Hypothalamus (tissue), 51 donors: ENCODE results near the gene BCCIP.
A peak's percentile ranks its signal among the peaks of the same experiment; 100 is the strongest.

Source experiments
- DNase-seq, 51 donors: peaks; one replicate each; lab custom pipeline; 2025; lab: John Stamatoyannopoulos, UW

Gene BCCIP

DNA sequence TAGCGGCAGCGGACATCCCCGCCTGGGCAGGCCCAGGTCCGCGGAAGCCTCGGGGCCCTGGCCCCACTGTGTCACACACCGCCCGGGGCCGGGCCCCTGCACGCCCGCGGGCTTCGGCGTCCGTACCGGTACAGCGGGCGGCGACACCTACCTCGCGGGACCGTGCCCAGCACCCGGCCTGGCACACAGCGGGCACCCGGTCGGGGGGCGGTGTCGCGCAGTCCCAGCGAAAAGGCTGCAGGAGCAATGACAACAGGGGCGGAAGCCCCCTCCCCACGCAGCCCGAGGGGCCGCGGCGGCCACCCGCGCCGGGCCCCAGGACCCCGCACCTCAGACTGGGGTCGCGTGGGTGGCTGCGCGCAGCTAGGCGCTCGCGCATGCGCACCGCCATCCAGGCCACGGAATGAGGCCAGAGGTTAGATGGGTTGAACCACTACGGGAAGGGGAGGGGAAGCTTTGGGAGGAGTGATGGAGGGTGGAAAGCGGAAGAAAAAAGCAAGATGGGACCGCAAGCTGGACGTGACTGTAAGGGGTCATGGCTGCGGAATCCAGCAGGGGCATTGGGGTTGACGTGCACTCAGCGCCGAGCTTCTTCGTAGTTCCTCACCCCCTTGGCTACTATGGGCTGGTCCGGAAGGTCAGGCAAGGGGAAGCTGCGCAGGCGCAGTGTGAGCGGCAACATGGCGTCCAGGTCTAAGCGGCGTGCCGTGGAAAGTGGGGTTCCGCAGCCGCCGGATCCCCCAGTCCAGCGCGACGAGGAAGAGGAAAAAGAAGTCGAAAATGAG lies at the start of gene BCCIP, which contains the start of gene UROS:
BCCIP (plus strand) TSS at position 669 of the 785 bp plus-strand sequence; CDS start at position 681, 12 bp downstream.
UROS (minus strand) TSS at position 381 of the 785 bp plus-strand sequence. CDS start 6,759 bp downstream, outside the sequence.
- DNase-seq = peak; percentile 57 to 99 (median 85)

DNA sequence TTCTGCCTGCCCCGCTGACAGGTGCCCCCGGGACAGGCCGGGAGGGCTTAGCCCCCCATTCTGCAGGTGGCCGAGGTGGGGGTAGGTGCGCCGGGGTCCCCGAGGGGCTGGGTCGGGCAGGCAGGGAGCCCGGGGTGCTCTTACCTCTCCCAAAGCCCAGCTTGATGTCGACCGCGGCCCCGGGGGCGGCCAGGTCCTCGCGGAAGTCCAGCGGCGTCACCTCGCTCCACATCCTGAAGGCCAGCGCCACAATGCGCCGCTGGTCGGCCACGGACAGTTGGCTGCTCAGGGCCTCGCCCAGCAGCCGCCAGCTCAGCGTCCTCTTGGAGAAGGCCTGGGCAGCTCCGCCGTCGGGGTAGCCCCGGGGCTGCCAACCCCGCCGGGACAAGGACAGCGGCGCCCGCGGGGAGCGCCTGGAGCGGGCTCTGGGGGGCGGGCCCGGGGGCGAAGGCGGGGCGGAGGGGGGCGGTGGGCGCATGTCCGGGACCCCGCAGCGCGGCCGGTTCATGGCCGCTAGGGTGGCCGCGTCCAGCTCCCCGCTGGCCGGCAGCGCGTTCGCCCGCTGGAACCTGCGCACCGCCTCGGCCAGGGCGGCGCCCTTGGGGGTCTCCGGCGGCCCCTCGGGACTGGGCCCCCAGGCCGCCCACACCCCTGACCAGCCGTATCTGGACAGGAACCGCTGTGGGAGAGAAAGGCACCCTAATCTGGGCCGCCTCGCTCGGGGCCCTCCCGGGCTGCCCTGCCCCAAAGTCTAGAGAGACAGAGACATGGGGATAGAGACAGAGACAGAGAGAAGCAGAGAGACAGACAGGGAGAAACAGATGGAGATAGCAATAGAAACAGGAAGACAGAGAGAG lies 49.4 kb upstream of the BCCIP start:
- DNase-seq = no peak

DNA sequence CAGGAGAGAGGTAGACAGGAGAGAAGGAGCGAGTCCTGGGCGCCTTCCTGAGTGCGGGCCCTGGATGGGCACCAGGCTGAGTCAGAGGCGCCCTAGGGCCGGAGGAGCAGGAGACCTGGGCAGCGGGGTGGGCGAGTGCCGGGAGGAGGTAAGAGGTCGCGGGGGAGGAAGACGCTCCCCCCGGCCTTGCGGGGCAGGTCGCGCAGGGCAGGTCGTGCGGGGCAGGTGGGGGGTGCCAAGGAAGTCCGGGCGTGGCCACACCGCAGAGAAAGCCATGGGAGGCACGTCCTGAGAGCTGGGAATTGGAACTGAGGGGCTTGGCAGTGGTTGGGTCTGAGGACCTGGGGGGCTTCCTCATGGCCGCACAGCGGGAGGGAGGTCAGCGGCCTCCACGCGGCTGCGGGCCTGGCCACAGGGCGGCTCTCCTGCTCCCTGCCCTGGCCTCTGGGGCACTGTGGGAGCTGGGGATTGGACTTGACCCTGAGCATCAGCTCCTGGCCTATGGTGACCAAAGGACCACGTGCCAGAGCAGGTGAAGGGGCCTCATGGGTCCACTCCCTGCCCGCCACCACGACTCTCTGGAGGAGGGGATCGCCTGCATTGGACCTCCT lies 48.7 kb upstream of the BCCIP start:
- DNase-seq = no peak

DNA sequence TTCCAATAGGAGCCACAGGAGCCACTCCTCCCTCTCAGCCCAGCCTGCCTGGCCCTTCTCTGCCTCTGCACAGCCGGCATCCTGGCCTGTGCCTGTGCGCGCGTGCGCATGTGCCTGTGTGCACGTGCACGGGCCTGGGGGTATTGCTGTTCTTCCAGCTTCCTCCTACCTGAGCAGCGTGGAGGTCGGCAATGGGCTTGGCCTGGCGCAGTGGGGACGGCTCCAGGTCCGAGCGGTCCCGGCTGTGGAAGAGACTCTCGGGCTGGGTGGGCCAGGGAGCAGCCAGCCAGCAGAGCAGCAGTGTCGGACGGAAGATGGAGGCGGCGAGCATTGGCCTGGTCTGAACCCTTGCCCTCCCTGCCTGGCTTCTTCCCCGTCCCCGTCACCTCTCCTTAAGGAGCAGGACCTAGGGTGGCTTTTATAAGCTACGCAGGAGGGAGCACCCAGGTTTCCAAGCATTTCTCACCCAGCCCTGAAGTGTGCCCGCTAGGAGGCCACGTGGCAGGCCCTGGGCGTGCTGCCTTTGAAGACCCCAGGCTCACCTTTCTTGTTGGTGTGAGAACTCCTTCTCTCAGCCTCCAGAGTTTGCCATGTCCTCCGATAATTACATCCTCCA lies 47.7 kb upstream of the BCCIP start, which contains the start of gene MMP21:
MMP21 (minus strand) TSS at position 331 of the 616 bp plus-strand sequence; CDS start at position 331, 0 bp downstream.
- no peak for DNase-seq

DNA sequence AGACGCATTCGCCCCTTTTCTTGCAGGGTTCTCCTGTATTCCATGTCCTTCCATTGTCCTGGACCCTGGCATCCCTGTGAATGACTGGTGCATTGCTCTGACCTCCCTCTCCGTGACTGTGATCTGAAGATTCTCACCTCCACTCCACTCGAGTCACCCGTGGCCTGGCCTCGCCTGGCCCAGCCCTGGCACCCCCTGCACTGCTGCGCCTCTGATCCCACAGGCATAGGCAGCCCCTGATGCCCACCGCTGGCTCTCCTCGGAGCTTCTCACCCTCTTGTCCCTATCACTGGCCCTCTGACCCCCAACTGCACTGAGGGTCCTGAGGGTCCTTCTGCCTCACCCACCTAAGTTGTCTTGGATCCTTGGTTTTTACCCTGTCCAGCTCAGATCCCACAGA lies 45.5 kb upstream of the BCCIP start:
- DNase-seq = no peak

DNA sequence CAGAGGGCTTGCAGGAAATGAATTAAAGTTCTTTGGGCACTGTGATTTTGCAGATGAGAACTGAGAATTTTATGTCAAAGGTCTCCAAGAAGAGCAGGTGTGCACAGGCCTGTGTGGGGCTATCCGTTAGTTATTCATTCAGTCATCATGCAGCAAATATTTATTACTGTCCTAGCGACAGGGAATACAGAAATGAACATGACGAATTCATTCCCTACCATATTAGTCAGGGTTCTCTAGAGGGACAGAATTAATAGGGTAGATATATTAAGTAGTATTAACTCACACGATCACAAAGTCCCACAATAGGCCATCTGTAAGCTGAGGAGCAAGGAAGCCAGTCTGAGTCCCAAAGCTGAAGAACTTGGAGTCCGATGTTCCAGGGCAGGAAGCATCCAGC lies 44.8 kb upstream of the BCCIP start:
- no peak for DNase-seq

DNA sequence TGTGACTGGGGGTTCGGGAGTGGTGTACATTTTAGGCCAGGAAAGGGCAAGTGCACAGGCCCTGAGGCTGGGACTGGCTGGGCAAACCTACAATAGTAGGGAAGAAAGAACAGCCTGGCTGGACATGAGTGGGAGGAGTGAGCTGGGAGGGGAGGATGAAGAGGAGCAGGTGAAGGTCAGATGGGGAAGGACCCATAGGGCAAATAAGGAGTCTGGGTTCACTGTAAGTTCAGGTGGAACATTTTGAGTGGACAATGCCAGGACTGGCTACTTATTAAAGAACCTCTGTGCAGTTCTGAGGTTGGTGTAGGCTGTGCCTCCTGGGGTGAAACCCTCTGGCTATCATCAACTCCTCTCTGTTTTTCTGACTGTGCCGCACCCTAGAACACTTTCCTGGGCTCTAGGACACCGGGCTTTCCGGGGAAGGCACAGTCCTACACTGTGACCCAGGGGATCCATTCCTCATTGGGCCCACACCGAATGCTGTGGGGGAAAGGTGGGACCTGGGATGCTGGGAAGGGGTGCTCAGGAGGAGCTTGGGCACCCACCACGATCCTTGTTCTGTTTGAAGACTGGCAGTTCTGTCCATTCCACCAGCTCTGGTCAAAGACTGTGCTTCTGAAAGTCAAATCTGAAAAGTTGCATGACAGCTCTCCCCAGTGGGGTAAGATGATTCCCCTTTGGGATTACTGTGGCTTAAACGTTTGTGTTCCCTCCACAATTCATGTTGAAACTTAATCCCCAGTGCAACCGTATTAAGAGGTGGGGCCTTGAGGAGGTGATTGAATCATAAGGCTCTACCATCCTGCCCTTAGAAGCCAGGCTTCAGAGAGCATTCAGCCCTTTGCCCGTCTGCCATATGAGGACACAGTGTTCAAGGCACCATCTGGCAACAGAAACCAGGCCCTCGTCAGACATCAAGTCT lies 43.7 kb upstream of the BCCIP start:
- no peak for DNase-seq

DNA sequence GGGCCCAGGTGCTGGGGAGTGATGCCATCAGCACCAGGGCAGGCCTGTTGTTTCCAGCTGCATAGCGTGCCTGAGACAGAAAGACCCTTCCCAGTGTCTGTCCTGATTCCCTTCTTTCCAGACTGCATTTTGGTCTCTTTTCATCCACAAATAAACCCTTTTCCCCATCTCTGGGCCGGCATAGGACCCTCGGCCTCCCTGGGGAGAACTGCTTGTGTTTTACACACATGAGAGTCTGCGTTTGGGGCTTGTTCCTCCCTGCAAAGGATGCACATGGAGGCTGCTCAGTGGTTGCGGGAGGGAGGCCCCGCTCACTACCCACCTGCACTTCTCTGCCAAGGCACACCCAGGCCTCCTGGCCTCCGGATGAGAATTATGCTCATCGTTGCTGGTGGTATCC lies 42.0 kb upstream of the BCCIP start:
- no peak for DNase-seq

DNA sequence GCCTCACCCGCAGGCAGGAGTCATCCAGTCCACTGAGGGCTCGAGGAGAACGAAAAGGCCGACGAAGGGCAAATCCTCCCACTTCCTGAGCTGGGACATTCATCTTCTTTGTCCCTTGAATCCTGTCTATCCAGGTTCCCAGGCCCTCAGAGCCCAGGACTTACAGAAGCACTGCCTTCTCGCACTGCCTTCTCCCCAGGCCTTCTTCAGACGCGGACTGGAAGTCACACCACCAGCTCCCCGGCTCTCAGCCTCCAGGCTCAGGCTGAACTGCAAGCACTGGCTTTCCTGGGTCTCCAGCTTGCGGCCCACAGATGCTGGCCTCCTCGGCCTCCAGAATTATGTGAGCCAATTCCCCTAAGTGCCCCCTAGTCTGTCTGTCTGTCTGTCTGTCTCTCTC lies 41.3 kb upstream of the BCCIP start:
- no peak for DNase-seq

DNA sequence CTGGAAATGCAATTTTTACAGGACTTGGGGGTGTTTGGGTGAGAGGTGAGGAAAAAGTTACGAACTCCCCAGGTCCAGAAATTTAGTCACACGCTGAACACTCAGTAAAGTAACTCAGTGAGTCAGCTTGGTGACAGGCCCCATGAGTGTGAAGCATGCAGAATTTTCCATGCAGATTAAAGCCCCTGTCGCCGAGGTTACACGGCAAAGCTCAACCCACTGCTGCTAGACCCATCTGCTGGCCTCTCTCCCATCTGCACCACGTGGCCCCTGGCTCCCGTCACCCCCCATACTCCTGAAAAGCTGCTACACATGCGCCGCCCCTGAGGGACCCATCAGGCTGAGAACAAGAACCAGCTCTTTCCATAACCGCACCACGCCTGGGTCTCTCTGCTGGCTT lies 40.7 kb upstream of the BCCIP start:
- DNase-seq = no peak

DNA sequence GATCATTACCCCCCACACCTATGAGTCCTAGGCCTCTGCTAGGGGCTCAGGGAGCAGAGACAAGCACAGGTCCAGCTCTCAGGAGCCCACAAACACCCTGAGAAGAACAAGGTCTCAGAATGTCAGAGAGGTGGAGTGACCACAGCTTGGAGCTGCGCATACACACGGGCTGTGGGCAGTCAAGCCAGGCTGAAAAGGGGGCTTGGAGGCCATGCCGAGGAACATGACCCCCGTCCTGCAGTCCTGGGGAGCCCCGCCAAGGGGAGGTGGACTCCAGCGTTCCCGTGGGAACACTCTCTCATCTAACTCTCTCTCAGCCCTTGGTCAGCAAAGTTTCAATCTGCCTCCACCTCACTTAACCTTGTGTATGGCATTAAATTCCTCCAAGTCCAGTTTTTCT lies 39.9 kb upstream of the BCCIP start:
- DNase-seq = no peak

DNA sequence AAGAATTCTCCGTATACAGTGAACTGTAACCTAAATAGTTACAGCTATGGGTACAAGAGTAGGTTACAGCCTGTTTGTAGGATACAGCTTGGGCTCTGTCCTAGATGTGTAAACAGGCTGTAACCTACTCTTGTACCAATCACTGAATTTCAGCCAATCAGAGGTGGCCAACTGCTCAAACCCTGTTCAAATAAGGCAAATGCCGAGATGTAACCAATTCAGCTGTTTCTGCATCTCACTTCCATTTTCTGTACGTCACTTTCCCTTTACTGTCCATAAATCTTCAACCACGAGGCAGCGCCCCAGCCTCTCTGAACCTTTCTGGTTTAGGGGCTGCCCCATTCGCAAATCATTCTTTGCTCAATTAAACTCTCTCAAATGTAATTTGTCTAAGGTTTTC lies 39.4 kb upstream of the BCCIP start:
- no peak for DNase-seq

DNA sequence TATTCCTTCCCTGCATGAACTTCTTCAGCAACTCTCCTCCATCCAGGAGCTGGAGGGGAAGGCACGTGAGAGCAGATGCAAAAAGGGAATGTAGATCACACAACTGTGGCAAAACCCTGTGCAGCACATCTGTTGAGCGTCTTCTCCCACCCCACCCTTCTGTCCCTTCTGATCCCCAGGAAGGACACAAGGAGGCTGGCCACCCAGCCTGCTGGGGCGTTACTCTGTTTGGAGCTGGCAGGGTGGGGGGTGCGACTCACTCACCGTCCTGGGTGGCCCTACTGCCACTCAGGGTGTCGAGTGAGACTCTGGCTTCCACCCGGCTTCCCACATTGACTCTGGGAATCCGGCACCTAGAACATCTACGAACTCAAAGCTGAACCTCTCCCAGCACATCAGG lies 37.6 kb upstream of the BCCIP start:
- no peak for DNase-seq

DNA sequence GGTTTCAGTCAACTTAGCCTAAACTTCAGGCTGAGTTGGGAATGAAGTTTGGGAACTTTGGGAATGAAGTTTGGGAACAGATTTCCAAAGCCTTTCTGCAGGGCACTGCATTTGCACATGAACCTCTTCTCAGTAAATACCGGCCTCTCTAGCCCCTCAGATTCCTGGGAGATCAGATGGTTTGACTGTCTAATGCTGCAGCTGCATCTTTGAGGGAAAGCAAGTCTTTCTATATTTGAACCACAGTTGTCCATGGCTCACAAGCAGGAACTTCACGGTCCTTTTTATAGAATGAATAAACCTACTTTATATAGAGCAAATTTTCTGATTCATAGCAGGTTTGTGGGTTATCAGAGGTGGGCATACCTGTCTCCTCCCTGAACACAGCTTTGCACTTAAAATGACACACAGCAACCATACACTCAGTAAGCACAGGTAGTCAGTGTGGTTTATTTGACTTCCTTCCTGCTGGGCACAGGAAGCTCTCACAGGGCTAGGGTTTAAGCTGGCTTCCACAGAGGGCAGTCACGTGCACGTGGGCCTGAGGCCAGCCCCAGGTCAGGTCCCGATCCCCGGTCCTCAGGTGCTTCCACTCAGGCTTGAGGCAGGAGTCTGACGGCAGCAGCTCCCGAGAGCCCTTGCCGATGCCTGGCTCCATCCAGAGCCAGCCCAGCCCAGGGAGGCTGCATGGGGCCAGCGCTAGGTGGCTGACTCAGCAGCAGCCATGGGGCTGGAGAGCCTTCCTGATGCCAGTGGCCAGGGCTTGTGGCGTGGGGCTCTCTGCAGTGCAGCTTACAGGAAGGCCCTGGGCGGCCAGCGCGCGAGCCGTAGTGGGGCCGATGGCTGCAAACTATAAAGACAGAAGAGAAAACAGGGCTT lies 35.0 kb upstream of the BCCIP start:
- DNase-seq = no peak

DNA sequence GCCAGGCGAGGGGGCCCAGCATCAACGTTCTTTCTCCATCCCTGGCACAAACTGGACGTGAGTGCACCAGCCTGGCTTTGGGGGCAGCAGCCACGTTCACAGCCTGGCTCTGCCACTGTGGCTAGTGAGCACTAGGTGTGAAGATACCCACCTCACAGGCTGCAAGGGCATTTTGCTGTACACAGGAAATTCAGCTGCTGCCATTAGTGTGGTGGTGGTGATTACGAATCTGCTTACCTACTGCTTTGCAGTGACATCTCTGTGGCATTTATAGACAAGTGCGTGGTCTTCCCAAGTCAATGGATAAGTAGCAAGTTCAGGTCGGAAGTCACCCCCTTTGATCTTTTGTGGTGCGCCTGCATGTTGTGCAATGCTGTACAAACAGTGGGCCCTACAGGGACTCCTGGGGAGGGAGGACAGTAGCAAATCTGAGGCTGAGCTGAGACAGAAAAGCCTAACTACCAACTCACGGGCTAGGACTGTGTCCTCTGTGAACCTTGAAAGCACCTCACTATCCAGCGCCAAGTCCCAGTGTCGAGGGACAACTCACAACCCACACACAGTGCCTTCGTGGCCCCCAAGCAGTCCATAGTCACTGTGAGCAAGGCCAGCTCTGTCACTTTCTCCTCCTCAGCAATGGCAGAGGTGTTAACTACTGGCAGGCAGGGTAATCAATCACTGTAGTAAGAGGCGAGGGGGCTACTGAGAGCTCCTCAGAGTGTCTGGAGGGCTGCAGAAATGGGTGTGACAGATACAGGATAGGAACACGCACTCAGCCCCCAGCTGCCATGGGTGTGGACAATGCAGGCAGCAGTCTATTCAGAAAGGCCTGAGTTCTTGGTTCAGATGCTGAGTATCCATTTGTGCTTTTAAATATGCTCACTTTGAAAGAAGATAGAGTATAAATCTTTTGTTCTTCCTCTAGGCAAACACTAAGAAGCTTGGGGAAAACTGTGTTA lies 30.7 kb upstream of the BCCIP start:
- no peak for DNase-seq

DNA sequence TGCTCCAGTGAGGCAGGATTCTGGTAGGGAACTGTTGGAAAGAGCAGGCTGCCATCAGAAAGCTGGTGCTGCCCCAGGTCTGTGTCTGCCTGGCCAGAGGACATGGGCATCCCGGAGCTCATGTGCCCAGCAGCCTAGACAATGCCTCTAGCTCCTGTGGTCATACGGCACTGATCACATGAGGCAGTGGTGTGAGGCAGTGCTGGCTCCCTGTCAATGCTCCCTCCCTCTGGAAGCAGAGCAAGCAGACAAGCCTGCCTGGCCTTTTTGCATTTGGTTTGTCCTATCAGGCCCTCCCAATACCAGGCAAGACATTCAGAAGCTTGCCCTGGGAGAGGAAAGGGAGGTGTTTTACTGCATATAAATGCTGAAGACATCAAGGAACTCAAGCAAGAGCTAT lies 28.2 kb upstream of the BCCIP start:
- DNase-seq = peak in 48 of 51 donors; percentile 7 to 91 (median 68)

DNA sequence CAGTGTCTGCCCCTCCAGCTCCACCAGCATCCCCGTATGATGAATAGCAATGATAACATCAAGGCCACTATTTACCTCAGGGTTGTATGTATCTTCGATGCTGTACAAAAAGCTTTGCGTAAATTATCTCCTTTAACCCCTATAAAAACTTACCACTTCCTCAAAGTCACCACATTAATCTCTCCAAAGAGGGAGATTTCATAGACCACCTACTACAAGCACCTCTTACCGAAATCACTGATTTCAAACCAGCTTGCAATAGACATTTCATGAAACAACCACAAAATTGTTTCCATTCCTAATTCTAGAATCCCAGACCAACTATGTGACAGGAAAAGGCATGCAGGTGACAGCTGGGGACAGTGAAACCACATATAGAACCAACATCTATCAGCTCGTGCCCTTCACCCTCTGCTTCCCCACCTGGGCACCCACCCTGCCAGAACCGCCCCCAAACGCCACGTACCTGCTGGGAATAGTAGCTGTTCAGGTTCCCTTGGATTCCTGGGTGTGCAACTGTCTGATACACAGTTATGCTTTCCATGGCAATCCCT lies 27.6 kb upstream of the BCCIP start:
- DNase-seq = no peak
